MM.1S (cell line): Measurements from ENCODE around the gene RXRA.

Experiments used
- CTCF ChIP-seq: fragments of 300-600 bp; sonication (generic); IDR thresholded peaks from 2 replicates; pipeline ENCODE4 v1.5.1; 2016; ENCODE audit warnings: antibody characterized with exemption, low read length, mixed read lengths
- EZH2 ChIP-seq: fragments of 300-600 bp; sonication (generic); optimal IDR thresholded peaks from 2 replicates; pipeline ENCODE3; 2017; ENCODE audit warnings: low read depth, mild to moderate bottlenecking, antibody characterized with exemption, low read length, mixed read lengths

GRCh38 chr9:134370213-134370492, 43.9 kb downstream of the RXRA start:
- TF ChIP-seq CTCF (no peak), EZH2 (no peak)
